K562 (cell line): ENCODE data around the gene POLR3K. TPM values are rescaled to one million over a fixed set of nuclear protein-coding genes. Genes with fewer than 3 reads are reported as not detected.

Experiments
- ATF1 ChIP-seq, 2 experiments: fragments of 450-650 bp in 1 of 2; IDR thresholded peaks; 2 replicates each; pipeline ENCODE4 v1.6.1; 2016; ENCODE audit warnings: missing compliant biosample characterization in 1 of 2, missing genetic modification characterization in 1 of 2
- CEBPG ChIP-seq, 3 experiments: fragments of 200-800 bp in 1 of 3; sonication (Bioruptor generic) in 1 of 3; sonication (generic) in 1 of 3; formaldehyde crosslinking in 1 of 3; IDR thresholded peaks in 2 of 3; conservative IDR thresholded peaks in 1 of 3; 2 replicates each; pipeline versions ENCODE4 v1.6.1 to v1.8.0; 2016 to 2022; ENCODE audit warnings: missing compliant biosample characterization in 2 of 3, missing genetic modification characterization in 2 of 3, mild to moderate bottlenecking in 1 of 3, missing genetic modification reagents in 1 of 3
- GTF2A2 ChIP-seq: IDR thresholded peaks from 2 replicates; pipeline ENCODE4 v1.6.1; 2016; ENCODE audit warnings: mild to moderate bottlenecking, missing genetic modification characterization, missing compliant biosample characterization
- HNRNPLL ChIP-seq: fragments of 200-400 bp; formaldehyde crosslinking; IDR thresholded peaks from 2 replicates; pipeline ENCODE4 v1.6.1; 2017; ENCODE audit warnings: low read length, low read depth, mild to moderate bottlenecking; ENCODE audit not compliant: poor library complexity, severe bottlenecking
- MCM5 ChIP-seq: fragments of 450-650 bp; IDR thresholded peaks from 2 replicates; pipeline ENCODE4 v1.6.1; 2016; ENCODE audit warnings: low read depth
- RFX5 ChIP-seq: IDR thresholded peaks from 2 replicates; pipeline ENCODE4 v1.6.1; 2011; ENCODE audit warnings: low read depth, mild to moderate bottlenecking, improper control_type of control experiment, low read length
- SMARCA4 ChIP-seq: fragments of 450-650 bp; IDR thresholded peaks from 2 replicates; pipeline ENCODE4 v1.6.1; 2016
- ZBTB7A ChIP-seq: IDR thresholded peaks from 2 replicates; pipeline ENCODE4 v1.6.1; 2011; ENCODE audit warnings: low read depth, mild to moderate bottlenecking, low read length, moderate library complexity, borderline replicate concordance; ENCODE audit not compliant: control insufficient read depth
- ZC3H11A ChIP-seq: IDR thresholded peaks from 2 replicates; pipeline ENCODE4 v1.6.1; 2012; ENCODE audit warnings: low read depth, low read length, improper control_type of control experiment
- ZNF165 ChIP-seq: fragments of 250-450 bp; sonication (Bioruptor Pico); IDR thresholded peaks from 2 replicates; pipeline ENCODE4 v1.4.0; 2020; ENCODE audit warnings: borderline replicate concordance
- polyA plus RNA-seq, 8 experiments: library from polyadenylated mRNA; depleted of rRNA in 4 of 8; stranded (reverse) in 5 of 8; unstranded in 3 of 8; fragments of >200 nt; fragmentation: Nextera tagmentation in 2 of 8; fragmentation: Illumina TruSeq in 1 of 8; extraction: Ambion mirVana in 2 of 8; extraction: Trizol in 1 of 8; gene quantifications; 2 replicates each; pipeline versions ENCODE4 v1.2.1 to v1.2.3, GENCODE V29; 2011 to 2014; ENCODE audit warnings: inconsistent platforms in 1 of 8, missing spikeins in 1 of 8
- total RNA-seq, 7 experiments: library from RNA; depleted of rRNA in 6 of 7; stranded (reverse); fragments of >200 nt in 6 of 7; fragmentation: Illumina TruSeq in 2 of 7; extraction: Trizol in 2 of 7; gene quantifications; 2 replicates each; pipeline versions ENCODE4 v1.2.1 to v1.2.3, GENCODE V29; 2011 to 2021; ENCODE audit warnings: low replicate concordance in 1 of 7
- TF ChIP-seq, protein P1 (sequence below), 2 experiments: fragments of 250-450 bp in 1 of 2; fragments of 450-650 bp in 1 of 2; sonication (Bioruptor Pico) in 1 of 2; IDR thresholded peaks; 2 replicates each; pipeline versions ENCODE4 v1.6.1 to v1.8.0; 2016 to 2021; ENCODE audit warnings: mild to moderate bottlenecking in 2 of 2, moderate library complexity in 2 of 2, missing compliant biosample characterization in 1 of 2, missing genetic modification characterization in 1 of 2
- TF ChIP-seq, protein P2 (sequence below): fragments of 200-800 bp; sonication (Bioruptor generic); IDR thresholded peaks from 2 replicates; pipeline ENCODE4 v1.6.1; 2017; ENCODE audit warnings: missing genetic modification characterization, missing compliant biosample characterization
- TF ChIP-seq, protein P3 (sequence below), 3 experiments: fragments of 200-800 bp in 1 of 3; sonication (Bioruptor generic) in 1 of 3; sonication (generic) in 1 of 3; formaldehyde crosslinking in 1 of 3; IDR thresholded peaks; 2 replicates each; pipeline versions ENCODE4 v1.6.1 to v1.8.0; 2016 to 2022; ENCODE audit warnings: mild to moderate bottlenecking in 2 of 3, missing compliant biosample characterization in 2 of 3, missing genetic modification characterization in 2 of 3, missing genetic modification reagents in 1 of 3

POLR3K gene
- total and polyA plus RNA-seq, 9 of the 15 experiments (the other 6 are each of a cell fraction or from before 2014, with no cell fraction given): 42.1 to 315 (median 86.7) TPM

DNA sequence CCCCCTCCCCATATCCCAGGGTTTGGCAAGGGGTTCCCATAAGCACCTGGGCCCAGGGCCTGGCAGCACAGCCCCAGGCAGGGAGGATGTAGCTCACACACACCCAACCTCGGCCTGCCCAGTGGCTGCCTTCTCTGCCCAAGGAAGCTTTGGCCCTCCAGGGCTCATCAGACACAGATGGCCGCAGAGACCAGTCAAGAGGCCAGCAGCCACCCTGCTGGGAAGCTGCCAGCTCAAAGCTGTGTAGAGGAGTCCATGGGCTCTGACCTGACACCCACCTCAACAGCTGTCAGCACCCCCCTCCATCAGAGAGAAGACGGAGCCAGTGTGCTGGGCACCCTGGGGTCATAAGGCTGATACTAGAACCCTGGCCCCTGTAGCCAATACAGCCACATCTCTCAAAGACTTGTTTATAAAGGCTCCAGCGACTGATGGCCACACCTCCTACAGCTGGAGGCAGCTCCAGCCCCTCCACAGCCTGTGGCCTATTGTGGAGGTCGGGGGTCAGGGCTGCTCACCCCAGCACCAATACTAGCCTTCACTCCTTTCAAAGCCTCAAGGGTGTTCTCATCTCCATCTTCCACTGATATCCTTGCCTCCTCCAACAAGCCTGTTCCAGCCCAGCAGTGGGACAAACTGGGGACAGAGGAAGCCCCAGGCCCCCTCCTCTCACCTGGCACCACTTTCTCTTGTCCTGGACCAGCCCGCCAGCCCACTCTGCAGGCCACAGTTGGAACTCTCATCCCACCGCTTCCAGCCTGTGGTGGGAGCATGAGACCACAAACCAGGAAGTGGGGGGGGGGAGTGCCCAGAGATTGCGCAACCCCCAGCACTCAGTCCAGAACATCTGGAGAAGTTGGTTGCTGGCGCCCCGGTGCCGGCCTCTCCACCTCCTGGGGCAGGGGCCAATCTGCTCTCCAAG lies 22.4 kb upstream of the POLR3K start (continued):
- TF ChIP-seq CEBPG (CRISPR knock-in tag; IDR thresholded peaks at IDR 0.05) (peak; percentile 99), CEBPG (tag; conservative IDR thresholded peaks at IDR 0.05 in 1 of 2, IDR thresholded peaks at IDR 0.05 in 1 of 2) (peak; percentile 99 to 100), ZNF165 (CRISPR knock-in tag) (no peak), ZC3H11A (no peak), ZBTB7A (peak; percentile 70; the same call in 1 of the 2 replicates), ATF1 (CRISPR knock-in tag; IDR thresholded peaks at IDR 0.05) (no peak), ATF1 (tag; IDR thresholded peaks at IDR 0.05) (0 out of 2 replicates have a peak, but pooled peaks have one; percentile 24), MCM5 (no peak), RFX5 (no peak), GTF2A2 (tag) (no peak), HNRNPLL (no peak), SMARCA4 (no peak)
- TF ChIP-seq, protein P1, sequence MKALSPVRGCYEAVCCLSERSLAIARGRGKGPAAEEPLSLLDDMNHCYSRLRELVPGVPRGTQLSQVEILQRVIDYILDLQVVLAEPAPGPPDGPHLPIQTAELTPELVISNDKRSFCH (CRISPR knock-in tag; IDR thresholded peaks at IDR 0.05): no peak
- TF ChIP-seq, protein P1 (tag; IDR thresholded peaks at IDR 0.05): peak; percentile 17; the same call in 1 of the 2 replicates
- TF ChIP-seq, protein P2, sequence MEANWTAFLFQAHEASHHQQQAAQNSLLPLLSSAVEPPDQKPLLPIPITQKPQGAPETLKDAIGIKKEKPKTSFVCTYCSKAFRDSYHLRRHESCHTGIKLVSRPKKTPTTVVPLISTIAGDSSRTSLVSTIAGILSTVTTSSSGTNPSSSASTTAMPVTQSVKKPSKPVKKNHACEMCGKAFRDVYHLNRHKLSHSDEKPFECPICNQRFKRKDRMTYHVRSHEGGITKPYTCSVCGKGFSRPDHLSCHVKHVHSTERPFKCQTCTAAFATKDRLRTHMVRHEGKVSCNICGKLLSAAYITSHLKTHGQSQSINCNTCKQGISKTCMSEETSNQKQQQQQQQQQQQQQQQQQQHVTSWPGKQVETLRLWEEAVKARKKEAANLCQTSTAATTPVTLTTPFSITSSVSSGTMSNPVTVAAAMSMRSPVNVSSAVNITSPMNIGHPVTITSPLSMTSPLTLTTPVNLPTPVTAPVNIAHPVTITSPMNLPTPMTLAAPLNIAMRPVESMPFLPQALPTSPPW (CRISPR knock-in tag): peak; percentile 97
- TF ChIP-seq, protein P3, sequence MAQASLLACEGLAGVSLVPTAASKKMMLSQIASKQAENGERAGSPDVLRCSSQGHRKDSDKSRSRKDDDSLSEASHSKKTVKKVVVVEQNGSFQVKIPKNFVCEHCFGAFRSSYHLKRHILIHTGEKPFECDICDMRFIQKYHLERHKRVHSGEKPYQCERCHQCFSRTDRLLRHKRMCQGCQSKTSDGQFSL (CRISPR knock-in tag; IDR thresholded peaks at IDR 0.05): peak; percentile 98
- TF ChIP-seq, protein P3 (tag; IDR thresholded peaks at IDR 0.05): peak in 1 of 2 experiments; percentile 94; a peak in 2 of 4 replicates
